Fibroblast of pulmonary artery (primary cell): ENCODE measurements around the gene XRCC1.

ENCODE experiments used
- DNase-seq: peaks from one replicate; pipeline ENCODE4 v3.0.0-alpha.2; 2010; ENCODE audit warnings: low read depth
- H3K4me3 ChIP-seq: replicated peaks from 2 replicates; pipeline ENCODE4 v1.5.1; 2011; ENCODE audit warnings: low read depth, mild to moderate bottlenecking, control low read depth, low read length, moderate library complexity
- TF ChIP-seq, protein P1 (sequence below): IDR thresholded peaks from 2 replicates; pipeline ENCODE4 v1.5.1; 2011; ENCODE audit warnings: mild to moderate bottlenecking, control low read depth, low read length, inconsistent platforms; ENCODE audit errors: missing control alignments

XRCC1 gene

DNA sequence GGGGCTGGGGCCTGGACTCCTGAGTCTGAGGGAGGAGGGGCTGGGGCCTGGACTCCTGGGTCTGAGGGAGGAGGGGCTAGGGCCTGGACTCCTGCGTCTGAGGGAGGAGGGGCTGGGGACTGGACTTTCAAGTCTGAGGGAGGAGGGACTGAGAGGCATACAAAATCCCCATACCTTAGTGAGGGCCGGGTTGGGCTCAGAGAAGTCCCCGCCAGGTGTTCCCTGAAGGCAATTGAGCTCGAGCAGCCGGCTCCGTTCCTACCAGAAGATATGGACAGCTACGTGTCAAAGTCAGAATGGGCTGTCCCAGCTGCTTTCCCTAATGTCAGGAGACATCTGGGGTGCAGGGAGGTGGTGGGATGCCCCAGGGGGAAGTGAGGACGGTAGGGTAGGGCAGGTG, 80.2 kb downstream of the XRCC1 start:
- TF ChIP-seq, protein P1, sequence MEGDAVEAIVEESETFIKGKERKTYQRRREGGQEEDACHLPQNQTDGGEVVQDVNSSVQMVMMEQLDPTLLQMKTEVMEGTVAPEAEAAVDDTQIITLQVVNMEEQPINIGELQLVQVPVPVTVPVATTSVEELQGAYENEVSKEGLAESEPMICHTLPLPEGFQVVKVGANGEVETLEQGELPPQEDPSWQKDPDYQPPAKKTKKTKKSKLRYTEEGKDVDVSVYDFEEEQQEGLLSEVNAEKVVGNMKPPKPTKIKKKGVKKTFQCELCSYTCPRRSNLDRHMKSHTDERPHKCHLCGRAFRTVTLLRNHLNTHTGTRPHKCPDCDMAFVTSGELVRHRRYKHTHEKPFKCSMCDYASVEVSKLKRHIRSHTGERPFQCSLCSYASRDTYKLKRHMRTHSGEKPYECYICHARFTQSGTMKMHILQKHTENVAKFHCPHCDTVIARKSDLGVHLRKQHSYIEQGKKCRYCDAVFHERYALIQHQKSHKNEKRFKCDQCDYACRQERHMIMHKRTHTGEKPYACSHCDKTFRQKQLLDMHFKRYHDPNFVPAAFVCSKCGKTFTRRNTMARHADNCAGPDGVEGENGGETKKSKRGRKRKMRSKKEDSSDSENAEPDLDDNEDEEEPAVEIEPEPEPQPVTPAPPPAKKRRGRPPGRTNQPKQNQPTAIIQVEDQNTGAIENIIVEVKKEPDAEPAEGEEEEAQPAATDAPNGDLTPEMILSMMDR = no peak
- H3K4me3 ChIP-seq = no peak overlapping the region
- no peak for DNase-seq
